ENCODE results near the gene RHO.
A peak's percentile ranks its signal among the peaks of the same experiment; 100 is the strongest.
"Not testable (repeated sequence)": the region's sequence is repeated elsewhere in the genome, so short reads cannot be mapped to it uniquely, and the experiment has no call there.

RHO gene

GRCh38 chr3:129528589-129529100 is at the start of gene RHO:
TSS of gene RHO (plus strand) at chr3:129528639. CDS start at chr3:129528734, 95 bp downstream.
- DNase-seq (ENCODE audit: low read depth, low spot score): no peak
- no peak within 1 kb of the TSS for H3K27ac ChIP-seq

- H3K27ac ChIP-seq: peak overlapping the region; percentile 67
- not testable (repeated sequence) for DNase-seq (ENCODE audit: low read depth, low spot score)
These were observed 47.1 kb upstream of the RHO start for GRCh38 chr3:129481225-129481765.

GRCh38 chr3:129481766-129482332 is 46.6 kb upstream of the RHO start:
- DNase-seq (ENCODE audit: low read depth, low spot score): peak; percentile 36
- H3K27ac ChIP-seq: peak overlapping the region; percentile 67

- DNase-seq (ENCODE audit: low read depth, low spot score): no peak
- H3K27ac ChIP-seq: peak overlapping the region; percentile 67
These were observed 45.7 kb upstream of the RHO start for GRCh38 chr3:129482721-129483120.

- no peak overlapping the region for H3K27ac ChIP-seq
- no peak for DNase-seq (ENCODE audit: low read depth, low spot score)
These were observed 44.6 kb upstream of the RHO start for GRCh38 chr3:129483870-129484269.

- DNase-seq (ENCODE audit: low read depth, low spot score): not testable (repeated sequence)
- H3K27ac ChIP-seq: peak overlapping the region; percentile 48
These were observed 43.3 kb upstream of the RHO start for GRCh38 chr3:129485146-129485545.

GRCh38 chr3:129485721-129486663 is 42.4 kb upstream of the RHO start:
- peak overlapping the region; percentile 48 for H3K27ac ChIP-seq
- peak; percentile 67 for DNase-seq (ENCODE audit: low read depth, low spot score)

GRCh38 chr3:129486664-129487035 is 41.8 kb upstream of the RHO start:
- DNase-seq (ENCODE audit: low read depth, low spot score): no peak
- H3K27ac ChIP-seq: peak overlapping the region; percentile 48

- no peak for DNase-seq (ENCODE audit: low read depth, low spot score)
- H3K27ac ChIP-seq: no peak overlapping the region
These were observed 41.1 kb upstream of the RHO start for GRCh38 chr3:129487183-129487867.

- H3K27ac ChIP-seq; DNase-seq (ENCODE audit: low read depth, low spot score): not testable (repeated sequence)
These were observed 40.5 kb upstream of the RHO start for GRCh38 chr3:129487868-129488335.

GRCh38 chr3:129489258-129489657 is 39.2 kb upstream of the RHO start:
- H3K27ac ChIP-seq; DNase-seq (ENCODE audit: low read depth, low spot score): not testable (repeated sequence)

GRCh38 chr3:129490273-129490675 is 38.2 kb upstream of the RHO start:
- H3K27ac ChIP-seq: peak overlapping the region; percentile 18
- peak; percentile 63 for DNase-seq (ENCODE audit: low read depth, low spot score)

GRCh38 chr3:129491077-129491476 is 37.4 kb upstream of the RHO start:
- DNase-seq (ENCODE audit: low read depth, low spot score); H3K27ac ChIP-seq: not testable (repeated sequence)

- H3K27ac ChIP-seq: no peak overlapping the region
- no peak for DNase-seq (ENCODE audit: low read depth, low spot score)
These were observed 36.6 kb upstream of the RHO start for GRCh38 chr3:129491794-129492193.

- DNase-seq (ENCODE audit: low read depth, low spot score): no peak
- H3K27ac ChIP-seq: no peak overlapping the region
These were observed 35.7 kb upstream of the RHO start for GRCh38 chr3:129492691-129493090.

- no peak overlapping the region for H3K27ac ChIP-seq
- DNase-seq (ENCODE audit: low read depth, low spot score): no peak
These were observed 35.2 kb upstream of the RHO start for GRCh38 chr3:129493206-129493605.

- DNase-seq (ENCODE audit: low read depth, low spot score); H3K27ac ChIP-seq: not testable (repeated sequence)
These were observed 33.9 kb upstream of the RHO start for GRCh38 chr3:129494499-129494898.

- not testable (repeated sequence) for H3K27ac ChIP-seq; DNase-seq (ENCODE audit: low read depth, low spot score)
These were observed 33.3 kb upstream of the RHO start for GRCh38 chr3:129495006-129495639.

- DNase-seq (ENCODE audit: low read depth, low spot score); H3K27ac ChIP-seq: not testable (repeated sequence)
These were observed 30.6 kb upstream of the RHO start for GRCh38 chr3:129497876-129498275.
